Stimulated activated CD4-positive, alpha-beta T cell treated with anti-CD3 and anti-CD28 coated beads, Interleukin-1b, Interleukin-23, amount 100 ng/mL, for 48 hours (primary cell): Measurements from ENCODE around the gene SLC4A5.
A peak's percentile ranks its signal among the peaks of the same experiment; 100 is the strongest.
"Not testable (repeated sequence)": the region's sequence is repeated elsewhere in the genome, so short reads cannot be mapped to it uniquely, and the experiment has no call there.

Source experiments
- DNase-seq: peaks from one replicate; pipeline ENCODE4 v3.0.0-alpha.2; 2020

The SLC4A5 gene

GRCh38 chr2:74226648-74227213 lies 116.5 kb downstream of the SLC4A5 start:
- DNase-seq = no peak

GRCh38 chr2:74225698-74226459 lies 117.3 kb downstream of the SLC4A5 start:
- DNase-seq = no peak

DNA sequence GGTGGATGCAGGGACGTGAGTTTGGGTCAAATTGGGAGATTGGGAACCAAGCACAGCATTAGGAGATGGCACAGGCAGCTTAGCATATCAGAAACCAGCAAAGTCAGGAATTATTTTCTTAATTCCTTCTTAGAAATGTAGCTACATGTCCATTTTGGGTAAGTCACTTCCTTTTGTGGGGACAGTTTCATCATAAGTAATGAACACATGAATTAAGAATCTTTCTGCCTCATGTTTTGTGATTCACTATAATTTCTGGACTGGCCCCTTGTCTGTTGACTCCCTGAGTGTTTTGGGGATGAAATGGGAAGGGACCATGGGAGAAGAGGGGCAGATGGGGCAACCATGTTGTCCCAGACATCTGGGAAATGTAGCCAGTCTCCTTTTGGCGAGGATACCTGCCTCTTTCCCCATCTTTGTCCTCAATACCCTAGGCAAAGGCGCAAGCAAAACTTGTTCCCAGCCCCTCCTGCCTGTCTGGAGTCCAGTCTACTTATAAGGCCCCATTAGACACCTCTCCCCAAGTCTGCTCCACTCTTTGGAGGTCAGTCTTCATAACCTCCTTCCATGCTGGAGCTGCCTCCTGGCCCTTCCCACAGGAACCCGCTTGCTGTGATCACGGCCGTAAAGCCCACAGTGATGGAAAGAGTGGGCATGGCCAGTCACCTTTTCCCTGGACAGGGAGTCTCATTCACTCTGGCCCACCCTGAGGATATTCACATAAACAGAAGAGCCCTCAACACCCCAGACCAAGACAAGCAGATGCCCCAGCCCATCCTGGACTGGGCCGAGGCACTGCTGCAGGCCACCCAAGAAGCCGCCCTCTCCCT lies 119.1 kb downstream of the SLC4A5 start:
- no peak for DNase-seq

- no peak for DNase-seq
Measured at GRCh38 chr2:74222300-74222650, 120.9 kb downstream of the SLC4A5 start.

DNA sequence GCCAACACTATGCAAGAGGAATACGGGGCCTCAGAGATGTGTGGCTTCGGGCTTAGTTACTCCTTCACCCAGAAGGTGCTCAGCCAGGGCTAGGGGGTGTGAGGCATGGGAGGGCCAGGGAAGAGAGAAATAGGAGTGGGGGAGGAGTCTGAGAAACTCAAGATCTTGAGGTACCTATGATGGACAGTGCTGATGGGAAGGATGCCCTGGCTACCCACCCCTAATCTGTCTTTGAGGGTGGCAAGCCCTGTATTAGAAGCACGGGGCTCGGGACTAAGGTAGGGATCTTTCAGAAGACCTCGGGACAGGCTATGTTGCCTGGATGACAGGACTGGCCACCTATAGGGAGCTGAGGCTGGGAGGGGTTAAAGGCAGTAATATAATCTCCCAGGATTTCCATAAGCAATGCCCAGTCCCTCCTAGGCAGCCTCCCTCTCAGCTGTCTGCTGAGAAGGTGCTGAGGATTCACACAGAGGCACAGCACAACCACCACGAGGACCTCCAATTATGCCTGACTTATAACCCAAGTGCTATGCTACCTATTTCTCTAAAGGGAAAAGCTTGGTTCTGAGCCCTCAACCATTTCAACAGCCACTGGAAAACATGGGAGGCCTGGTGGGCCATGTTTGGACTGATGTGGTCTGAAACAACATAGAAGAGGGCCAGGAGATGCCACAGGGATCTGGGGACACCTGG lies 121.5 kb downstream of the SLC4A5 start:
- no peak for DNase-seq

- DNase-seq = no peak
Measured at GRCh38 chr2:74221091-74221490, 122.1 kb downstream of the SLC4A5 start.

DNA sequence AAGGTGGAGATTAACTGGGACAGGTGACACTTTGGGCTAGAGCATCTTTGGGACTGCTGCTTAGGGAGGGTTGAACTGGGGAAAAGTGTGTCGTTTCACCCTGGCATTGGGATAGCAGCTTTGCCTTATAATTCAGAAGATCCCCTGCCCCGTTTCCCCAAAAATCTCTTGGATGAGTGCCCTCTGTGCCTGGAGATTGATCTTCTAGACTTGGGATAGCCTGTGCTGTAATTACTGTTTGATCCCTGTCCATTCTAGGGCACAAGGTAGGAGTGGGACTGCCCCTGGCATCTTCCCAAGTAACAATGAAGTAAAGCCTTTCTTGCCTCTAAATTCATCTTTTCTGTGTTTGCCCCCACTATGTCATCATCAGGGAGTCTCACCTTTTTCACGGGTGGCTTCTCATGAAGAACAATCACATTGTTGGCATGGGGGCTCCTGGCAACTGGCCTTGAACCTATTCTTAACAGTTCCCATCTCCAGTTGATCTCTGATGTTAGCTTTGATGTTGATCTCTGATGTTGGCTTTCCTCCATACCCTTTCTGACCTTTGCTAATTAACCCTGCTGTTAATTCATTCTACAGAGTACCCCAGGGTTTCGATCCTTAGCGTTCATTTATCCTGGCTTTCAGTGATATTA lies 123.2 kb downstream of the SLC4A5 start:
- no peak for DNase-seq

GRCh38 chr2:74216642-74217041 lies 126.6 kb downstream of the SLC4A5 start:
- DNase-seq = no peak

- DNase-seq = not testable (repeated sequence)
Measured at GRCh38 chr2:74215771-74216170, 127.4 kb downstream of the SLC4A5 start.

GRCh38 chr2:74212702-74213410 lies 130.4 kb downstream of the SLC4A5 start:
- DNase-seq = no peak

DNA sequence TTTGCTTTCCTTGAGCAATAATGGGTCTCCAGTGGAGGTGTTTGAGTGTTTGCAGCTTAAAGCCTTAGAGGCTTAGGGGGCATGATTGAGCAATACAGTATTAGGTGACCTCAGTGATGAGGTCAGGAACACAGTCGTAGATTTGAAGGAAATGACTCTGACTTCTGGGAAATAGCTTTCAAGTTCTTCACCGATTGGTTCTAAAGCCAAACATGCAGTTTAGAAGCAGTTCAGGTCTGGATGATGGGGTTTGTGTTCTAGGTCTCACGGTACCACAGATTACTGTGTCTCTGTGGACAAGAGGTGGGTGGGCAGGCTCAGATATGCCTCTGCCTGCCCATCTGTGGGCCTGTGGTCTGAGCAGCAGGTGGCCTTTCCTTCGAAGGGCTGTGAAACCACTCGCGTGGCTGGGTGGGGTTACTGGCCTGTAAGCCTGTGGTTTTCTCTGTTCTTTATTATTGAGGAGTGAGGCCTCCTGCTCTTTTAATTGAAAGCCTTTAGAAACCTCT lies 137.0 kb downstream of the SLC4A5 start:
- peak; percentile 52 for DNase-seq

DNA sequence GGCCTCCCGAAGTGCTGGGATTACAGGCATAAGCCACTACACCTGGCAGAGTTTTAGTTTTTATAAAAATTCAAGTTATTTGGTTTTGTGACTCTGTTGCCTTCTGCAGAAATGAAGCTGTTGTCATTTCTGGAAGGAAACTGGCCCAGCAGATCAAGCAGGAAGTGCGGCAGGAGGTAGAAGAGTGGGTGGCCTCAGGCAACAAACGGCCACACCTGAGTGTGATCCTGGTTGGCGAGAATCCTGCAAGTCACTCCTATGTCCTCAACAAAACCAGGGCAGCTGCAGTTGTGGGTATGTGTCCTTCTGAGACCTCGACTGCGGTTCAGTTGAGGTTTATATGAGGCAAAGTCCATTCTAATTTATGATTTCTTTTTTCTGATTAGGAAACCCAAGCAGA lies 137.6 kb downstream of the SLC4A5 start:
- DNase-seq = peak; percentile 44

- no peak for DNase-seq
Measured at GRCh38 chr2:74205113-74205512, 138.1 kb downstream of the SLC4A5 start.

GRCh38 chr2:74204436-74204835 lies 138.8 kb downstream of the SLC4A5 start:
- no peak for DNase-seq

- DNase-seq = no peak
Measured at GRCh38 chr2:74201596-74201995, 141.6 kb downstream of the SLC4A5 start.

DNA sequence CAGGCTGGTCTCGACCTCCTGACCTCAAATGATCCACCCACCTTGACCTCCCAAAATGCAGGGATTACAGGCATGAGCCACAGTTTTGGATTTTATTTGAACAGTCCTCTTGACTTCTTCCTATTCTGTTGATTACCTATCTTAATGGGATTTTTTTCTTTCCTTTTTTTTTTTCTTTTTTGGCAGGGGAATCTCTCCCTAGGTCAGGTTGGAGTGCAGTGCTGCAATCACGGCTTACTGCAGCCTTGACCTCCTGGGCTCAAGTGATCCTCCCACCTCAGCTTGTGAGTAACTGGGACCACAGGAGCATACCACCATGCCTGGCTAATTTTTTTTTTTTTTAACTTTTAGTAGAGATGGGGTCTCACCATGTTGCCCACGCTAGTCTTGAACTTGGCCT lies 142.0 kb downstream of the SLC4A5 start:
- no peak for DNase-seq

DNA sequence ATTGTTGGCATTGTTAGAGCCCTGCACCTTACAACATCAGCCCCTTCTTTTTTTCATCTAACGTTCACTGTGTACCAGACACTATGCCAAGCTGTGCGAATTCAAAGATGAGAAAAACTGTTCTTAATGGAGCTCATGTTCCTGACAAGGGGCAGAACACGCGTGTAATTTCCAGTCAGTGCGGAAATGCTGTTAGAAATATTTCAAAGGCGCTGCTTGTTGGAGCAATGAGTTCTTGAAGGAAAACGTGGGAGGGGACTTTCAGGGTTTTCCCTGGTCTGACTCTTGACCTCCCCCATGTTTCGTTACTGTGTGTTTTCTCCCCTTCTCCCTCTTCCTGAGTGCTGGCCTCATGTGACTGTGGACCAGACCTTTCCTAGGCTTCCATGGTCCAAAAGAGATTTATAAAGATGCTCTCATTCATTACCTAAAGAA lies 143.3 kb downstream of the SLC4A5 start:
- DNase-seq = peak; percentile 29

- no peak for DNase-seq
Measured at GRCh38 chr2:74199275-74199701, 143.9 kb downstream of the SLC4A5 start.

- peak; percentile 95 for DNase-seq
Measured at GRCh38 chr2:74198461-74199274, 144.5 kb downstream of the SLC4A5 start, which contains the start of gene MTHFD2. TSS of gene MTHFD2 (plus strand) at chr2:74198615. CDS start at chr2:74198642, 27 bp downstream.

DNA sequence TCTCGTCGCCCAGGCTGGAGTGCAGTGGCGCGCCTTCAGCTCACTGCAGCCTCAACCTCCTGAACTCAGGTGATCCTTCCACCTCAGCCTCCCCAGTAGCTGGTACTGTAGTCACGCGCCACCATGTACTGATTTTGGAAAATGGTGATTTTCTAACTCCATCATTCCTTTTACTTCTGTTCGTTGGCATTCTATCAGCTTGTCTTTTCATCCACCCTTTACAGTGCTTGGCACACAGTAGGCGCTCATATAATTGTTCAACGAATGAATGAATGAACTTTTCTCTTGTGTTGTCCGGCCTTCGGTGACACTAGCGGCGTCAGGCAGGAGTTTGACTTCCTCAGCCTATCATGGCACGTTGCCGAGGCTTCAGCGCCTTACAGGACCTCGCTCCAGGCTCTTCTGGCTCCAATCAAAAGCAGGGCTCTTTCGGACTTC lies 145.2 kb downstream of the SLC4A5 start:
- no peak for DNase-seq

- no peak for DNase-seq
Measured at GRCh38 chr2:74197049-74197448, 146.2 kb downstream of the SLC4A5 start.
